ENCODE measurements around the gene SENP8. TPM values are rescaled to one million over a fixed set of nuclear protein-coding genes. Genes with fewer than 3 reads are reported as not detected.
"Not testable (repeated sequence)": the region's sequence is repeated elsewhere in the genome, so short reads cannot be mapped to it uniquely, and the experiment has no call there.

Gene SENP8
- total and polyA plus RNA-seq, 2 of the 13 experiments (the other 11 are each of a cell fraction or from before 2014, with no cell fraction given): 2.7 to 3.0 TPM

- Histone ChIP-seq H3K4me3 (replicated peaks in 1 of 3; ENCODE audit: insufficient read depth in 1 of 3, low read depth in 2 of 3, low read length in 3 of 3) (no peak overlapping the region), H2AFZ (ENCODE audit: low read length) (no peak overlapping the region), H3K9me3 (ENCODE audit: low read length) (no peaks in the 10 kb centered on the region), H3K27me3 (ENCODE audit: control insufficient read depth in 1 of 2, insufficient read depth in 2 of 2, low read length in 2 of 2) (peaks cover 6 to 49% of the 10 kb centered on the region in 2 experiments; a peak in 3 of 5 replicates), H4K20me1 (ENCODE audit: insufficient read depth, low read length) (no peaks in the 10 kb centered on the region), H3K79me2 (ENCODE audit: insufficient read depth, low read length) (no peaks in the 10 kb centered on the region), H3K4me1 (ENCODE audit: insufficient read depth, low read length) (peaks cover 26% of the 10 kb centered on the region), H3K27ac (ENCODE audit: extremely low read length, insufficient read depth, low read length) (no peak overlapping the region), H3K4me2 (ENCODE audit: low read depth, low read length) (no peak overlapping the region; the same call in 1 of the 2 replicates), H3K36me3 (replicated peaks in 1 of 2; ENCODE audit: control insufficient read depth in 1 of 2, insufficient read depth in 2 of 2, low read length in 2 of 2) (no peaks in the 10 kb centered on the region), H3K9ac (ENCODE audit: insufficient read depth, low read depth, low read length) (no peak overlapping the region)
- in situ Hi-C loops (cut with HindIII; ENCODE audit: extremely low pct_ligation_motif_present, low pct_unique_long_range_greater_than_20kb) (no loop called here), intact Hi-C loops (cut with micrococcal nuclease; ENCODE audit: unreplicated experiment) (no loop called here)
- no TSS peak for BruUV-seq (replicated peaks)
- FAIRE-seq: no peak
- no peak for ATAC-seq
- DNase-seq (ENCODE audit: low spot score): no peak
- POLR2A ChIA-PET: no interaction called here
- TF ChIP-seq ZNF629 (CRISPR knock-in tag; conservative IDR thresholded peaks at IDR 0.05) (peak; percentile 24; the same call in 1 of the 2 replicates), ZNF18 (CRISPR knock-in tag; IDR thresholded peaks at IDR 0.05; ENCODE audit: insufficient replicate concordance) (no peak), NR3C1 (CRISPR knock-in tag; IDR thresholded peaks at IDR 0.05) (no peak), STAT5B (CRISPR knock-in tag; IDR thresholded peaks at IDR 0.05) (no peak)
- CTCF ChIA-PET (ENCODE audit: low intra/inter-chr PET ratio, low total read pairs): no interaction called here
- 57% methylated on average over 7 of the region's 7 CpGs for WGBS (ENCODE audit: low lambda C conversion rate)
Observed at GRCh38 chr15:72170691-72171090, 52.5 kb downstream of the SENP8 start.

- peak; percentile 10; the same call in 1 of the 2 replicates for TF ChIP-seq CEBPB (IDR thresholded peaks at IDR 0.05; ENCODE audit: borderline replicate concordance, low read depth, low read length)
- CTCF ChIA-PET (ENCODE audit: low intra/inter-chr PET ratio, low total read pairs): not testable (repeated sequence)
Observed at GRCh38 chr15:72171978-72172377, 53.8 kb downstream of the SENP8 start.

More at GRCh38 chr15:72171978-72172377, 53.8 kb downstream of the SENP8 start:
- H3K79me2 ChIP-seq (ENCODE audit: insufficient read depth, low read length); H3K9me3 ChIP-seq (ENCODE audit: low read length); DNase-seq (ENCODE audit: low spot score); in situ Hi-C loops (cut with HindIII; ENCODE audit: extremely low pct_ligation_motif_present, low pct_unique_long_range_greater_than_20kb); H2AFZ ChIP-seq (ENCODE audit: low read length); POLR2A ChIA-PET; ATAC-seq; H3K27ac ChIP-seq (ENCODE audit: extremely low read length, insufficient read depth, low read length); intact Hi-C loops (cut with micrococcal nuclease; ENCODE audit: unreplicated experiment); H4K20me1 ChIP-seq (ENCODE audit: insufficient read depth, low read length); H3K4me3 ChIP-seq (replicated peaks in 1 of 3; ENCODE audit: insufficient read depth in 1 of 3, low read depth in 2 of 3, low read length in 3 of 3); BruUV-seq (replicated peaks); FAIRE-seq; H3K36me3 ChIP-seq (replicated peaks in 1 of 2; ENCODE audit: control insufficient read depth in 1 of 2, insufficient read depth in 2 of 2, low read length in 2 of 2); H3K9ac ChIP-seq (ENCODE audit: insufficient read depth, low read depth, low read length); H3K4me2 ChIP-seq (ENCODE audit: low read depth, low read length): not testable (repeated sequence)
- H3K27me3 ChIP-seq (ENCODE audit: control insufficient read depth in 1 of 2, insufficient read depth in 2 of 2, low read length in 2 of 2): peaks cover 5 to 59% of the 10 kb centered on the region in 2 experiments; a peak in 4 of 5 replicates
- WGBS (ENCODE audit: low lambda C conversion rate): 19% methylated on average over 10 of the region's 10 CpGs
- H3K4me1 ChIP-seq (ENCODE audit: insufficient read depth, low read length): peaks cover 26% of the 10 kb centered on the region

Data from HepG2 (cell line).